Measurements from ENCODE around the gene ITGA2. TPM values are rescaled to one million over a fixed set of nuclear protein-coding genes. Genes with fewer than 3 reads are reported as not detected.

ITGA2 gene
- total and polyA plus RNA-seq, 2 donors (not counting 1 experiment from before 2014, with no cell fraction given): not detected

- H4K20me1 ChIP-seq (ENCODE audit: control insufficient read depth, insufficient read depth, low read length, poor library complexity, severe bottlenecking): no peaks in the 10 kb centered on the region
- intact Hi-C loops (cut with micrococcal nuclease): no loop called here
- TF ChIP-seq CTCF (IDR thresholded peaks at IDR 0.05) (no peak), EZH2 (IDR thresholded peaks at IDR 0.05; ENCODE audit: borderline replicate concordance, insufficient read depth, low read depth, low read length, poor library complexity, severe bottlenecking) (no peak)
- H3K4me1 ChIP-seq (ENCODE audit: control insufficient read depth in 2 of 2, insufficient read depth in 2 of 2, low read length in 2 of 2): no peaks in the 10 kb centered on the region
- ChIA-PET POLR2A (no interaction called here), CTCF (no interaction called here)
- no peak overlapping the region for H2AFZ ChIP-seq (ENCODE audit: insufficient read depth, low read depth, low read length, poor library complexity, severe bottlenecking)
- H3K9me3 Mint-ChIP-seq (ENCODE audit: insufficient read depth): peaks cover 5% of the 10 kb centered on the region
- ATAC-seq (ENCODE audit: low read depth) (no peak), DNase-seq (no peak)
- H3K27me3 ChIP-seq (replicated peaks in 1 of 4; ENCODE audit: control extremely low read depth in 1 of 4, control insufficient read depth in 3 of 4, insufficient read depth in 4 of 4, low read length in 3 of 4): peaks cover 0 to 6% (median 0%) of the 10 kb centered on the region in 4 experiments
- no peak overlapping the region for H3K27ac Mint-ChIP-seq
- H3K9ac ChIP-seq (ENCODE audit: low read length): no peak overlapping the region
- 75% methylated on average over 1 of the region's 2 CpGs for WGBS (ENCODE audit: insufficient coverage)
- no peak overlapping the region for H3K4me3 Mint-ChIP-seq
- no peaks in the 10 kb centered on the region for H3K79me2 ChIP-seq (ENCODE audit: control insufficient read depth, insufficient read depth, low read length)
- H3K4me1 Mint-ChIP-seq: no peaks in the 10 kb centered on the region
- no peaks in the 10 kb centered on the region for H3K36me3 ChIP-seq (replicated peaks in 1 of 2; ENCODE audit: control extremely low read depth in 1 of 2, control insufficient read depth in 1 of 2, extremely low read depth in 1 of 2, insufficient read depth in 2 of 2, low read length in 1 of 2)
- H3K4me2 ChIP-seq (replicated peaks; ENCODE audit: low read depth, low read length, poor library complexity, severe bottlenecking): no peak overlapping the region
- H3K9me3 ChIP-seq (ENCODE audit: control extremely low read depth in 1 of 3, control insufficient read depth in 2 of 3, insufficient read depth in 1 of 3, low read length in 2 of 3): peaks cover 0 to 13% (median 0%) of the 10 kb centered on the region in 3 donors
- H3K27ac ChIP-seq (ENCODE audit: low read length in 2 of 2): no peak overlapping the region
- H3K4me3 ChIP-seq (ENCODE audit: control extremely low read depth in 1 of 5, extremely low read depth in 1 of 5, insufficient read depth in 1 of 5, low read depth in 2 of 5, low read length in 4 of 5): no peak overlapping the region
- peaks cover 7% of the 10 kb centered on the region for H3K27me3 Mint-ChIP-seq
Observed at GRCh38 chr5:53013857-53014256, 24.7 kb downstream of the ITGA2 start.

DNA sequence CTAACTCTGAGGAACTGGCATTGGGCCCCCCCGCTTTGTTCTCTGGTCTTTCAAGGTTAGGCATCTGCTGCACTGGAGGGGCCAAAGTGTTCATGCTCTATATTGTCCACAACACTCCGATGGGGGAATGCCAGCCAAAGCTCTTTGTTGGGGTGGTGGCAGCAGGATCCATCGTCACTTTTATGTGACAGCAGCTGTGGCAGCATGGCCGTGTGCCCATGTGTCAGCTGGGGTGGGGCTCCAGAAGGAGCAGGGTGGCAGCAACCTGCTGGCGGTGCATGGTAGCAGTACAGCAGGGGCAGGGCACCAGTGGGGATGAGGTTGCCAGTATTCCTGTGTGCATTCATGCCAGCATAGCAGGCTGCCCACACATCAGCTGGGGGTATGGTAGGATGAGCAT, 28.2 kb downstream of the ITGA2 start:
- Mint-ChIP-seq H3K9me3 (ENCODE audit: insufficient read depth) (peaks cover 5% of the 10 kb centered on the region), H3K27me3 (peaks cover 7% of the 10 kb centered on the region), H3K4me1 (no peaks in the 10 kb centered on the region), H3K27ac (no peak overlapping the region), H3K4me3 (no peak overlapping the region)
- CTCF ChIA-PET: no interaction called here
- no peak for ATAC-seq (ENCODE audit: low read depth)
- intact Hi-C loops (cut with micrococcal nuclease): no loop called here
- Histone ChIP-seq H3K9ac (ENCODE audit: low read length) (no peak overlapping the region), H3K4me2 (replicated peaks; ENCODE audit: low read depth, low read length, poor library complexity, severe bottlenecking) (no peak overlapping the region), H3K4me3 (ENCODE audit: control extremely low read depth in 1 of 5, extremely low read depth in 1 of 5, insufficient read depth in 1 of 5, low read depth in 2 of 5, low read length in 4 of 5) (no peak overlapping the region), H3K27ac (ENCODE audit: low read length in 2 of 2) (no peak overlapping the region), H3K4me1 (ENCODE audit: control insufficient read depth in 2 of 2, insufficient read depth in 2 of 2, low read length in 2 of 2) (no peaks in the 10 kb centered on the region), H3K36me3 (replicated peaks in 1 of 2; ENCODE audit: control extremely low read depth in 1 of 2, control insufficient read depth in 1 of 2, extremely low read depth in 1 of 2, insufficient read depth in 2 of 2, low read length in 1 of 2) (no peaks in the 10 kb centered on the region), H3K79me2 (ENCODE audit: control insufficient read depth, insufficient read depth, low read length) (no peaks in the 10 kb centered on the region), H4K20me1 (ENCODE audit: control insufficient read depth, insufficient read depth, low read length, poor library complexity, severe bottlenecking) (no peaks in the 10 kb centered on the region), H3K9me3 (ENCODE audit: control extremely low read depth in 1 of 3, control insufficient read depth in 2 of 3, insufficient read depth in 1 of 3, low read length in 2 of 3) (peaks cover 0 to 13% (median 0%) of the 10 kb centered on the region in 3 donors), H3K27me3 (replicated peaks in 1 of 4; ENCODE audit: control extremely low read depth in 1 of 4, control insufficient read depth in 3 of 4, insufficient read depth in 4 of 4, low read length in 3 of 4) (peaks cover 0 to 6% (median 0%) of the 10 kb centered on the region in 4 experiments), H2AFZ (ENCODE audit: insufficient read depth, low read depth, low read length, poor library complexity, severe bottlenecking) (no peak overlapping the region)
- POLR2A ChIA-PET: no interaction called here
- 93% methylated on average over 4 of the region's 5 CpGs for WGBS (ENCODE audit: insufficient coverage)
- no peak for DNase-seq
- TF ChIP-seq EZH2 (IDR thresholded peaks at IDR 0.05; ENCODE audit: borderline replicate concordance, insufficient read depth, low read depth, low read length, poor library complexity, severe bottlenecking) (no peak), CTCF (IDR thresholded peaks at IDR 0.05) (no peak)

Measured in B cell (primary cell).